ENCODE data around the gene ERP44. TPM values are rescaled to one million over a fixed set of nuclear protein-coding genes. Genes with fewer than 3 reads are reported as not detected.

ERP44 gene
- total RNA-seq, 1 donor from 2014 or later, result 15.6 TPM

- peaks cover 14% of the 10 kb centered on the region for H3K36me3 ChIP-seq
- intact Hi-C loops (cut with micrococcal nuclease), result no loop called here
- H3K4me3 ChIP-seq, result no peak overlapping the region
- no peak for DNase-seq
- no peaks in the 10 kb centered on the region for H3K27me3 ChIP-seq (ENCODE audit: low read depth)
- no peaks in the 10 kb centered on the region for H3K4me1 ChIP-seq
- TF ChIP-seq, protein P1, sequence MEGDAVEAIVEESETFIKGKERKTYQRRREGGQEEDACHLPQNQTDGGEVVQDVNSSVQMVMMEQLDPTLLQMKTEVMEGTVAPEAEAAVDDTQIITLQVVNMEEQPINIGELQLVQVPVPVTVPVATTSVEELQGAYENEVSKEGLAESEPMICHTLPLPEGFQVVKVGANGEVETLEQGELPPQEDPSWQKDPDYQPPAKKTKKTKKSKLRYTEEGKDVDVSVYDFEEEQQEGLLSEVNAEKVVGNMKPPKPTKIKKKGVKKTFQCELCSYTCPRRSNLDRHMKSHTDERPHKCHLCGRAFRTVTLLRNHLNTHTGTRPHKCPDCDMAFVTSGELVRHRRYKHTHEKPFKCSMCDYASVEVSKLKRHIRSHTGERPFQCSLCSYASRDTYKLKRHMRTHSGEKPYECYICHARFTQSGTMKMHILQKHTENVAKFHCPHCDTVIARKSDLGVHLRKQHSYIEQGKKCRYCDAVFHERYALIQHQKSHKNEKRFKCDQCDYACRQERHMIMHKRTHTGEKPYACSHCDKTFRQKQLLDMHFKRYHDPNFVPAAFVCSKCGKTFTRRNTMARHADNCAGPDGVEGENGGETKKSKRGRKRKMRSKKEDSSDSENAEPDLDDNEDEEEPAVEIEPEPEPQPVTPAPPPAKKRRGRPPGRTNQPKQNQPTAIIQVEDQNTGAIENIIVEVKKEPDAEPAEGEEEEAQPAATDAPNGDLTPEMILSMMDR (IDR thresholded peaks at IDR 0.05; ENCODE audit: borderline replicate concordance), result no peak
- H3K27ac ChIP-seq (replicated peaks), result no peak overlapping the region
- H3K9me3 ChIP-seq (replicated peaks), result peaks cover under 1% of the 10 kb centered on the region
Observed at GRCh38 chr9:99948482-99948881, 150.3 kb downstream of the ERP44 start.

DNA sequence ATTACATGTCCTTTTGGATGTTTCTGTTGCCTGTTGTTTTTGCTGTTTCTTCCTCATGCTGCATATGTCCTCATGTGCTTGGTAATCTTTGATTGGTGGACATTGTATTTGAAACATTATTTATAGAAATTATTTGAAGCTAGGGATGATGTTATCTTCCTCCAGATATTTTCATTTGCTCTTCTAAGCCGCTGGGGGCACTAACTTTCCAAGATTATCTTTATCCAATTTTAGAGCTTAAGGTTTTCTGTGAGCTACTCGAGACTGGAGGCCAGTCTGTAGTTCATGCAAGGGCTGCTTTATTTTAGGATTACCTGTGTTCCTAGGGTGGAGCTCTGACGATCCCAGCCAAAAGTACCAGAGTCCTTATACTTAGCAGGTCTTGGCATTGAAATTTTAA, 151.4 kb downstream of the ERP44 start:
- Histone ChIP-seq H3K27ac (replicated peaks) (no peak overlapping the region), H3K27me3 (ENCODE audit: low read depth) (no peaks in the 10 kb centered on the region), H3K4me1 (no peaks in the 10 kb centered on the region), H3K4me3 (no peak overlapping the region), H3K36me3 (peaks cover 14% of the 10 kb centered on the region), H3K9me3 (replicated peaks) (peaks cover 6% of the 10 kb centered on the region)
- DNase-seq, result no peak
- TF ChIP-seq, protein P1 (IDR thresholded peaks at IDR 0.05; ENCODE audit: borderline replicate concordance), result no peak
- intact Hi-C loops (cut with micrococcal nuclease), result no loop called here

- H3K4me1 ChIP-seq, result no peaks in the 10 kb centered on the region
- no peak for DNase-seq
- no peak overlapping the region for H3K4me3 ChIP-seq
- TF ChIP-seq, protein P1 (IDR thresholded peaks at IDR 0.05; ENCODE audit: borderline replicate concordance), result no peak
- intact Hi-C loops (cut with micrococcal nuclease), result no loop called here
- H3K27ac ChIP-seq (replicated peaks), result no peak overlapping the region
- H3K9me3 ChIP-seq (replicated peaks), result peaks cover 19% of the 10 kb centered on the region
- H3K27me3 ChIP-seq (ENCODE audit: low read depth), result no peaks in the 10 kb centered on the region
- H3K36me3 ChIP-seq, result peaks cover 2% of the 10 kb centered on the region
Observed at GRCh38 chr9:99936947-99937587, 161.7 kb downstream of the ERP44 start.

GRCh38 chr9:99931155-99931840, 167.5 kb downstream of the ERP44 start:
- Histone ChIP-seq H3K4me1 (no peaks in the 10 kb centered on the region), H3K4me3 (no peak overlapping the region), H3K27me3 (ENCODE audit: low read depth) (no peaks in the 10 kb centered on the region), H3K27ac (replicated peaks) (no peak overlapping the region), H3K36me3 (peaks cover 40% of the 10 kb centered on the region), H3K9me3 (replicated peaks) (peaks cover 14% of the 10 kb centered on the region)
- intact Hi-C loops (cut with micrococcal nuclease), result no loop called here
- TF ChIP-seq, protein P1 (IDR thresholded peaks at IDR 0.05; ENCODE audit: borderline replicate concordance), result no peak
- no peak for DNase-seq

GRCh38 chr9:99929652-99930051, 169.1 kb downstream of the ERP44 start:
- H3K27me3 ChIP-seq (ENCODE audit: low read depth), result no peaks in the 10 kb centered on the region
- peaks cover 24% of the 10 kb centered on the region for H3K9me3 ChIP-seq (replicated peaks)
- DNase-seq, result no peak
- H3K36me3 ChIP-seq, result peaks cover 57% of the 10 kb centered on the region
- no peak overlapping the region for H3K4me3 ChIP-seq
- no peak overlapping the region for H3K27ac ChIP-seq (replicated peaks)
- intact Hi-C loops (cut with micrococcal nuclease), result no loop called here
- TF ChIP-seq, protein P1 (IDR thresholded peaks at IDR 0.05; ENCODE audit: borderline replicate concordance), result no peak
- no peaks in the 10 kb centered on the region for H3K4me1 ChIP-seq

Other genes starting within 250 kb of the ERP44 start
- 23.7 TPM for gene STX17, start 192.3 kb downstream of the ERP44 start, total RNA-seq
- gene INVS, start 243 bp upstream of the ERP44 start, total RNA-seq, result 6.7 TPM

Measured in left ventricle myocardium inferior (tissue), 1 donor.